HG02970 (cell line): ENCODE measurements around the gene DTNA.

Experiments used
- ATAC-seq: cut with Tn5 transposase; IDR thresholded peaks from one replicate; pipeline ENCODE4 v1.9.1; 2021; ENCODE audit warnings: mild to moderate bottlenecking, moderate library complexity, moderate number of reproducible peaks; ENCODE audit not compliant: unreplicated experiment, low FRiP score

The DTNA gene

GRCh38 chr18:34844732-34845459 is 134.8 kb downstream of the DTNA start:
- no peak for ATAC-seq

- no peak for ATAC-seq
Measured at GRCh38 chr18:34847408-34847807, 137.3 kb downstream of the DTNA start.

DNA sequence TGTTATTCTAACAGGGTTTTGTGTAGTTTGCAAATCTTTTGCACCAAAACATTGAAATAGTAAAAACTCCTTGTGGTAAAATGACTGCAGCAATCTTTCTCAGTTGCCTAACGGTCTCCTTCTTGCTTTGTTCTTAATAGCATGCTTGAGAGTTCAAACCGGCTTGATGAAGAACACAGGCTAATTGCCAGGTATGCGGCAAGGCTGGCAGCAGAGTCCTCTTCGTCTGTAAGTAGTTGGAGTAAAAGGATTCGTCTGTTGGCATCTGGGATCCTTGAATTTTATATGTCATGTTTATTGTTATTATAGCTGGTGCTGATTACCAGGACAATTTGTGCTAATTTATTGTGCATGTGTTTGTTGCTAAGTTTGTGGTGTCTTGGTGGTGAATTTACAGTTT is 138.1 kb downstream of the DTNA start:
- no peak for ATAC-seq

GRCh38 chr18:34848695-34849094 is 138.6 kb downstream of the DTNA start:
- no peak for ATAC-seq

GRCh38 chr18:34857320-34857719 is 147.2 kb downstream of the DTNA start:
- no peak for ATAC-seq

DNA sequence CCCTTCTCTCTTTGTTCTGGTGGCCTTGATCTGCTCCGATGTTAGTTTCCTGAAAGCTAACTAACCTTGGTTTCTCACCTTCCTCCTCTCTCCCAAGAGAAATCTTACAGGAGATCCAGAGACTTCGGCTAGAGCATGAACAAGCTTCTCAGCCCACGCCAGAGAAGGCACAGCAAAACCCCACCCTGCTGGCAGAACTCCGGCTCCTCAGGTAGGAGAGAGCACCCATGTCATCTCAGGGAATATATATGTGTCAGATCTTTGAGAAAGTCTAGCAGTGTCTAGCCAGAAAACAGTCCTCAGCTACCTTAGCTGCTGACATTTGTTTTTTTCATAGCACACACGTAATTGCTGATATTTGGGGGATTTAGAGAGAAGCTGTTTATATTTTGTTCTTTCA is 148.1 kb downstream of the DTNA start:
- ATAC-seq, result no peak

DNA sequence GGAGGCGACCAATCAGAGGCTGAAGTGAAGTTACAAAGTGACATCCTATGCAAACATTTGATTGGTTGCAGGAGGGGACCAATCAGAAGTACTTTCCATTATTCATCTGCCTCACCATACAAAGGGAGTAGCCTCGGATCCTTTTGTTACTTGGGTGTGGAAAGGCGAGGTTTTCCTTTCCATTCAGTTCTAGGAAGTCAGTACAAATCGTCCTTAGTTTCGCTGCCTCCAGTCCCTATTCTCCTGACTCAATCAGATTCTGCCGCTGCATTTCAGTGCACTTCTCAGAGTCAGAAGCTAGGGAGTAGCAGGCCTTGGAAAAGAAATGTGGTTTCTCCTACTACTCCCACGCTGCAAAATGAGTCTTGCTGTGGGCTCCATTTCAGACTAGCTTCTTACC is 149.4 kb downstream of the DTNA start:
- no peak for ATAC-seq

- ATAC-seq, result no peak
Measured at GRCh38 chr18:34862561-34862960, 152.5 kb downstream of the DTNA start.

DNA sequence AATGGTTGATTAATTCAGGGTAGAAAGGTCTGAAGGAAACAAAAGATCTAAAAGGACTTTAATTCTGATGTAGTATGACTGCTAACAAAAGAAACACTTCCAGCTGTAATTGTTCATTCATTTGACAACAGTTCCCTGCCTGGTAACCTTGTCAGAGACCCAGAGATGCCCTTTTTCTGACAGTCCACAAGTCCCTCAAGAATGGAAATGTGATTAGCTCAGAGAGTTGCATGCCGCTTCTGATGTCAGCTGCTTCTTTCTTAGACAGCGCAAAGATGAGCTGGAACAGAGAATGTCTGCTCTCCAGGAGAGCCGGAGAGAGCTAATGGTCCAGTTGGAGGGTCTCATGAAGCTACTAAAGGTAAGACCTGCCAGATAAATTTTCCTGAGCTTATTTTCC is 153.6 kb downstream of the DTNA start:
- ATAC-seq, result no peak

GRCh38 chr18:34864836-34865497 is 154.9 kb downstream of the DTNA start:
- ATAC-seq, result no peak

DNA sequence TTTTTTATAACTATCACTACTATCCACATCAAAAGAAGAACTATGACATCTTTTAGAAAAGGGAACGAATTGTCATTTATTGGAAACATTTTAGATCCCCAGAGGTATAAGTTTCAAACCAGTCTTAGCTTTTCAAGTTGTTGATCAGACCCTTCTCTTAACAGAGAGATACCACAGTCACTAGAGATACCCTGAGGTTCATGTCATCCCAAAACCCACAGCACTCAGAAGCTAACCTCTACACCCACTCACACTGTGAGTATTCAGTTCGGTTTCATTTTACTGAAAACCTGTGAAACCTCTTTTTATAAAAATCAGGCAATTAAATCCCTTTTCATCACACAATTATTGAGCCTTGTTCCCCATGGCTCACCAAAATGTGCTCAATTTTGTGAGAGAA is 156.2 kb downstream of the DTNA start:
- ATAC-seq, result no peak

DNA sequence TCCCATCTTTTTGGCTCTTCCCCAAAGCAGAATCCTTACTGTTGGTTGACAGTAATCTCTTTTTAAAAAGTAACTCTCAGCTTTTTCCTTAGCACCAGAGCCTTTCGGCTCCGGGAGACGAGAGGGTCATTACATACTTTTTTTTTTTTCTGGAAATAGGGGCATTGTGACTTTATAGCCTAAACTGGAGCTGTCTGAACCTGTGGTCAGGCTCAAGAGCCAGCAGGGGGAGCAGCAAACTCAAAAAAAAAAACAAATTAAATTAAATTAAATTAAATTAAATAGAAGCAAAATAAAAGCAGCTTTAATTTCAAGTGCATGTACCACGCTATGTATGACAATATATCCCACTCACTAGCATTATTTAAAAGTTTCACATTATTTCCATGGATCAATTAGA is 156.6 kb downstream of the DTNA start:
- ATAC-seq, result no peak

GRCh38 chr18:34867520-34867919 is 157.4 kb downstream of the DTNA start:
- no peak for ATAC-seq

GRCh38 chr18:34870555-34871310 is 160.6 kb downstream of the DTNA start:
- ATAC-seq, result no peak

- no peak for ATAC-seq
Measured at GRCh38 chr18:34871435-34871834, 161.3 kb downstream of the DTNA start.

- no peak for ATAC-seq
Measured at GRCh38 chr18:34872066-34872465, 162.0 kb downstream of the DTNA start.

DNA sequence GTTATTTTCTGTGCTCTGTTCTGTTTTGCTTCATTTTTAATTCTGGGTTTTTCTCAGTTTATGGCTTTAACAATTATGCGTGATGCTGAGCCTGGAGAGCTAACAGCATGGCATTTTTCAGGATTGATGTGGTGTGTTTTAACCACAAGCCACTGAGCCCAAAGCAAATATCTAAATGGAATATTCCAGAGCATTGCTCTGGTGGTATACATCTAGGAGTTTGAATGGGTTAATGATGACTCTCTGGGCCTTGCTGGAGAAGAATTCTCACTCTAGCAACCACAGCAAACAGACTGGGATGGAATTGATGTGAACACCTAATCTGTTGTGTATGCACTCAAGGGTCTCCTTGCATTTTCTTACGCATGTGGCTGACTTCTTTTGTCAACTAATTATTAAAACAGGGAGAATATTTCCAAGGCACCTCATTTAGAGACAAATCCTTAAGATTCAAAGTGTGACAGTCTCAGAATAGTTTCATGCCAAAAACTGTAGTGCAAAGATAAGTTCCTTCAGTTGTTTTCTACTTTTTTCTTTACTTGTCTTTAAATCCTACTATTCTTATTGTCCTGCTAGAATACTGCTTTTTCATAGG is 164.0 kb downstream of the DTNA start:
- ATAC-seq, result no peak

GRCh38 chr18:34875150-34875549 is 165.1 kb downstream of the DTNA start:
- no peak for ATAC-seq

DNA sequence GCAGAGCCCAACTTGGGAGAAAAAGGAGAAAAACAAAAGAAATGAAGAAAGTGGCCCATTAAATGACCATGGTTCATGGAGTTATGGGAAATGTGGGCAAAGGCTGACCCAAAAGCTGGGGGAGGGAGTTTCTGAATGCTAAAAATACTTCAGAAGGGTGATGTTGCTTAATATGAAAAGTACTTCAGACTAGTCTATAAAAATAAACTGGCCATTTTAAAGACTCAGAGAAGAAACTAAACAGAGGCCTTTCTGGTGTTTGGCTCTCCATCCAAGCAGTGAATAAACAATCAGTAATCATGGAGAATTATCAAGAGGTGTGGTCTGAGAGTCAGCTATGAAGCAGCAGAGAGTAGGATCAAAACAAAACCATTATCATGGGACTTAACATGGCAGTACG is 170.3 kb downstream of the DTNA start:
- no peak for ATAC-seq

DNA sequence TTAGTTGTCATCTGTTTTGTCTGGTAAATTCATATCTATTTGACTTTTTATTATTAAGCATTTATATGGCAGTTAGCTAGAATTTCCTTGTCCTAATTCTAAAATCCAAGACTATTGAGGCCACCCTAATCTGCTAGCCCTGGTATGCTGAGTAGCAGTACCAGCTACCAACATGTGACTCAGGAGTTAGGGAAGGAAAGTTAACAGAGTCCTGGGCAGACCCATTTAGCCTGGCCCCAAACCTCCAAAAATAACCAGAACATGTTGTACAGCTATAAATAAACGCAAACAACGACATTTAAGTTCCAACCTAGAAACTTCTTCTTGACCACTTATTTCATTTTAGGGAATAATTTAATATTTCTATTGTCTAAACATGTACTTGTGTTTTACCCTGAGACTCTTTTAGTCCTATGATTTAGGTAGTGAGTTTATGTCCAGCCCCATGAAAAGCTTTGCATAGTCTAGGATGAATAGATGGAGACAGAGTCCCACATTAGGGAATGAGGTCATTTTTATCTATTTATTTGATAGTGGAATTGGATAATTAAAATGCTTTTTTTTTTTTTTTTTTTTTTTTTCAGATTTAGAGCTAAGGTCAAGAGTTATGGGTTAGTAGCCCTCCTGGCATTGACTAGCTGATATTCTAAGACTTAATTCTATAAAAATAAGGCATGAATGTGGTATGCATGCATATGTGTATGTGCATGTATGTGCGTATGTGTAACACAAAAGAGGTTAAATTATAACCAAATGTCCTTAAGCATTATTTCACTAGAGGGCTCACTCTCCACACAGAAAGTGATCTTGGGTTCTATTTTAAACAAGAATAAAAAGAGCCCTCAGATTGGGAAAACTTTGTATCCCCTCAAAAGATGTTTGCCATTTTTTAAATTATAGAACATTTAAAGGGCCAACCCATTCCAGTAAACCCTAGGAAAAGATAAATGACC is 171.1 kb downstream of the DTNA start:
- no peak for ATAC-seq
